Astrocyte of the cerebellum (primary cell): ENCODE results near the gene RPS27L.

Experiments
- DNase-seq: peaks from one replicate; pipeline ENCODE4 v3.0.0-alpha.2; 2011; ENCODE audit warnings: low read depth
- H3K4me3 ChIP-seq: 2 replicates; pipeline ENCODE4 v1.5.1; 2011; ENCODE audit warnings: mild to moderate bottlenecking, low read depth, low read length, moderate library complexity
- in situ Hi-C: cut with HindIII; loops from 2 replicates; pipeline ENCODE4 v1.10.0; 2017; ENCODE audit warnings: low sequenced_read_pairs
- TF ChIP-seq, protein P1 (sequence below): IDR thresholded peaks from 2 replicates; pipeline ENCODE4 v1.5.1; 2012; ENCODE audit warnings: low read length, low read depth, moderate library complexity, mild to moderate bottlenecking; ENCODE audit errors: missing control alignments

Gene RPS27L

GRCh38 chr15:63188247-63188925 lies 31.1 kb upstream of the RPS27L start:
- H3K4me3 ChIP-seq: peak overlapping the region; percentile 79
- TF ChIP-seq, protein P1, sequence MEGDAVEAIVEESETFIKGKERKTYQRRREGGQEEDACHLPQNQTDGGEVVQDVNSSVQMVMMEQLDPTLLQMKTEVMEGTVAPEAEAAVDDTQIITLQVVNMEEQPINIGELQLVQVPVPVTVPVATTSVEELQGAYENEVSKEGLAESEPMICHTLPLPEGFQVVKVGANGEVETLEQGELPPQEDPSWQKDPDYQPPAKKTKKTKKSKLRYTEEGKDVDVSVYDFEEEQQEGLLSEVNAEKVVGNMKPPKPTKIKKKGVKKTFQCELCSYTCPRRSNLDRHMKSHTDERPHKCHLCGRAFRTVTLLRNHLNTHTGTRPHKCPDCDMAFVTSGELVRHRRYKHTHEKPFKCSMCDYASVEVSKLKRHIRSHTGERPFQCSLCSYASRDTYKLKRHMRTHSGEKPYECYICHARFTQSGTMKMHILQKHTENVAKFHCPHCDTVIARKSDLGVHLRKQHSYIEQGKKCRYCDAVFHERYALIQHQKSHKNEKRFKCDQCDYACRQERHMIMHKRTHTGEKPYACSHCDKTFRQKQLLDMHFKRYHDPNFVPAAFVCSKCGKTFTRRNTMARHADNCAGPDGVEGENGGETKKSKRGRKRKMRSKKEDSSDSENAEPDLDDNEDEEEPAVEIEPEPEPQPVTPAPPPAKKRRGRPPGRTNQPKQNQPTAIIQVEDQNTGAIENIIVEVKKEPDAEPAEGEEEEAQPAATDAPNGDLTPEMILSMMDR: no peak
- in situ Hi-C loops: loop anchor here (5.0 kb wide), 1 partner anchor 69 kb away; no protein-coding TSS in a partner anchor
- no peak for DNase-seq

GRCh38 chr15:63187589-63188226 lies 30.4 kb upstream of the RPS27L start:
- in situ Hi-C loops: loop anchor here (5.0 kb wide), 1 partner anchor 70 kb away; no protein-coding TSS in a partner anchor
- no peak for DNase-seq
- H3K4me3 ChIP-seq: no peak overlapping the region
- TF ChIP-seq, protein P1: no peak

- no peak overlapping the region for H3K4me3 ChIP-seq
- in situ Hi-C loops: loop anchor here (5.0 kb wide), 1 partner anchor 71 kb away; no protein-coding TSS in a partner anchor
- no peak for DNase-seq
- TF ChIP-seq, protein P1: no peak
Observed at GRCh38 chr15:63186065-63186464, 28.8 kb upstream of the RPS27L start.

DNA sequence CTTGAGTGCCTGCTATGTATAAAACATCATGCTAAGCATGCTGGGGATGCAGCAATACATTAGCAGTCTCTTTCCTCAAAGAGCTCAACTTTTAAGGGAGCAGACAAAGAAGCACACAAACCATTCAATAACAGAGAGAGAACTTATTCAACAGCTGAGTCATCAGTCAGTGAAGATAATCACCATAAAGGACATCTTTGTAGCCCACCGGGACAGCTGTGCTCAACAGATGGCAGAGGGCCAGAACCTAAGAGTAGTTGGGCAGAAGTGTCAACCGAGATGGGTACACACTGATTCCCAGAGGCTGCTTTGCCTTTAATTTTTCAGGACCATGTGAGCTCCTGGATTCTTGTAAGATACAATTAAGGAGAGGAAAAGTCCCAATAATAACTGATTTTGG lies 27.9 kb upstream of the RPS27L start:
- TF ChIP-seq, protein P1: no peak
- no peak overlapping the region for H3K4me3 ChIP-seq
- no peak for DNase-seq
- in situ Hi-C loops: loop anchor here (5.0 kb wide), 1 partner anchor 72 kb away; no protein-coding TSS in a partner anchor

GRCh38 chr15:63181648-63182047 lies 24.4 kb upstream of the RPS27L start:
- no peak for DNase-seq
- in situ Hi-C loops: no loop called here
- no peak overlapping the region for H3K4me3 ChIP-seq
- TF ChIP-seq, protein P1: no peak

DNA sequence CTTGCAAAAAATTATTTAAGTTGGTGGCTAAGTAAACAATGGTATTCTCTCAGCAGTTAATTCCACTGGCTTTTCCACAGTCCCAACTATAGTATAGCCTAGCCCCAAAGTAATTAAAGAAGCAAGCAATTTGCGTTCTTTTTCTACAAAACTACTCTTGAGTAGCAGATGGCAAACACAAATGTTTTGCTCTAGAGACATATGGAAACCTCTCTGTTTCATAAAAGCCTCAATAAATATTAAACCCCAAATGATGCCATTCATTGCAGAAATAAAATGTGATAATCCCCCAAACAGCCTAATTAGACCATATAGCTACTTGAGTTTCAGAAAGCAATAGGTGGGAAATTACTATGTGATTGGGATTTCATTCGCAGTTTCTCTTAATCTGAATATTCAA lies 23.5 kb upstream of the RPS27L start:
- no peak overlapping the region for H3K4me3 ChIP-seq
- TF ChIP-seq, protein P1: no peak
- in situ Hi-C loops: no loop called here
- no peak for DNase-seq
